22Rv1 (cell line): ENCODE results near the gene C2orf76.
"Not testable (repeated sequence)": the region's sequence is repeated elsewhere in the genome, so short reads cannot be mapped to it uniquely, and the experiment has no call there.

Experiments used
- H3K27ac ChIP-seq: fragments of 450-650 bp; 2 replicates; pipeline ENCODE4 v1.5.1; 2017
- ZFX ChIP-seq: fragments of 450-650 bp; IDR thresholded peaks from 2 replicates; pipeline ENCODE4 v1.6.1; 2017; ENCODE audit warnings: antibody characterized with exemption, borderline replicate concordance
- TF ChIP-seq, protein P1 (sequence below): fragments of 450-650 bp; IDR thresholded peaks from 2 replicates; pipeline ENCODE4 v1.5.1; 2017; ENCODE audit warnings: mild to moderate bottlenecking

The C2orf76 gene

DNA sequence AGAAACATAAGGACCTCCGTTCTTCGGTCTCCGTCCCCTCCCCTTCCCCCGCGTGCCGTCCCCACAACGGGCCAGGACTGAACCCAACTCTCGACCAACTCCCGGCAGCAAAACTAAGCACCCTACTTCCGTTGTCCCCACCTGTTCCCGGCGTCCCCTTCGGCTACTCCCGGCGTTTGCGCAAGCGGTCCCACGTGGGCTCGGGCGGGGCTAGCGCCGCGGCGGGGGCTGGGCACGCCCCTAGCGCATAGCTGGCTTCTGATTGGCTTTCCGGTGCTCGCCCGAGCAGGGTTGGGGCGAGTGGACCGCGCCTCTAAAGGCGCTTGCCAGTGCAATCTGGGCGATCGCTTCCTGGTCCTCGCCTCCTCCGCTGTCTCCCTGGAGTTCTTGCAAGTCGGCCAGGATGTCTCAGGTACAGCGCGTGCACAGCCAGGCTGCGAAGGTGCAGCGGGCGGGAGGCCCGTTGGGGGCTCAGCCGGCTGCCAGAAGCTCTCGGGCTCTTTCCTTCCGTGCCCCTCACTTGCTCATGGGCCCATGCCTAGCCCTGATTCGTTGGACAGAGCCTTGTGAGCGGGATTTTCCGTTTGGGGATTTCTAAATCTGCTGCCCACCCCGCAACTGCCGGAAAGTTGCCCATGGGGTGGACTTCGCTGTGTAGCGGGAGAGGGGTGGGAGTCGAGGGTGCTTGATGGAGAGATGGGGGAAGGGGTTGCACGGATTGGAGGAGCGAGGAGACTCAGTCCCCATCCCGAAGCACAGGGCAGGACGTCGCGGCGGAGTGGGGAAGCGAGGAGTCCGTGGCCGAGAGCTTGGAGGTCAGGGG, at the start of gene C2orf76, which contains the start of gene DBI:
Gene C2orf76 (minus strand): TSS at position 186 of the 823 bp plus-strand sequence. CDS start 26,875 bp downstream, outside the sequence.
Gene DBI (plus strand): TSS at position 329 of the 823 bp plus-strand sequence. CDS start 75 bp downstream, at position 404.
- H3K27ac ChIP-seq: peak within 1 kb of the TSS; percentile 84
- no peak for TF ChIP-seq ZFX
- TF ChIP-seq, protein P1, sequence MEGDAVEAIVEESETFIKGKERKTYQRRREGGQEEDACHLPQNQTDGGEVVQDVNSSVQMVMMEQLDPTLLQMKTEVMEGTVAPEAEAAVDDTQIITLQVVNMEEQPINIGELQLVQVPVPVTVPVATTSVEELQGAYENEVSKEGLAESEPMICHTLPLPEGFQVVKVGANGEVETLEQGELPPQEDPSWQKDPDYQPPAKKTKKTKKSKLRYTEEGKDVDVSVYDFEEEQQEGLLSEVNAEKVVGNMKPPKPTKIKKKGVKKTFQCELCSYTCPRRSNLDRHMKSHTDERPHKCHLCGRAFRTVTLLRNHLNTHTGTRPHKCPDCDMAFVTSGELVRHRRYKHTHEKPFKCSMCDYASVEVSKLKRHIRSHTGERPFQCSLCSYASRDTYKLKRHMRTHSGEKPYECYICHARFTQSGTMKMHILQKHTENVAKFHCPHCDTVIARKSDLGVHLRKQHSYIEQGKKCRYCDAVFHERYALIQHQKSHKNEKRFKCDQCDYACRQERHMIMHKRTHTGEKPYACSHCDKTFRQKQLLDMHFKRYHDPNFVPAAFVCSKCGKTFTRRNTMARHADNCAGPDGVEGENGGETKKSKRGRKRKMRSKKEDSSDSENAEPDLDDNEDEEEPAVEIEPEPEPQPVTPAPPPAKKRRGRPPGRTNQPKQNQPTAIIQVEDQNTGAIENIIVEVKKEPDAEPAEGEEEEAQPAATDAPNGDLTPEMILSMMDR: no peak

- no peak for TF ChIP-seq ZFX
- no peak overlapping the region for H3K27ac ChIP-seq
Observed at GRCh38 chr2:119415630-119416029, 49.0 kb upstream of the C2orf76 start.

GRCh38 chr2:119414894-119415293, 48.3 kb upstream of the C2orf76 start:
- no peak overlapping the region for H3K27ac ChIP-seq
- TF ChIP-seq, protein P1: no peak
- no peak for TF ChIP-seq ZFX

DNA sequence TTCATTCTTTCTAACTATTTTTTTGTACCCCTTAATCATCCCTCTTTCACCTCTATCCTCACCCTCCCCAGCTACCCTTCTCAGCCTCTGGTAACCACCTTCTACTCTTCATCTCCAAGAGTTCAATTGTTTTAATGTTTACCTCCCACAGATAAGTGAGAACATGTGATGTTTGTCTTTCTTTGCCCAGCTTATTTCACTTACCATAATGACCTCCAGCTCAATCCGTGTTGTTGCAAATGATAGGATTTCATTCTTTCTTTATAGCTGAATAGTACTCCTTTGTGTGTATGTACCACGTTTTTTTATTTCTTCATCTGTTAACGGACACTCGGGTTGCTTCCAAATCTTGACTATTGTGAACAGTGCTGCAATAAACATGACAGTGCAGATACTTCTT, 42.9 kb upstream of the C2orf76 start:
- no peak overlapping the region for H3K27ac ChIP-seq

GRCh38 chr2:119408221-119408619, 41.6 kb upstream of the C2orf76 start:
- H3K27ac ChIP-seq: no peak overlapping the region
- TF ChIP-seq, protein P1: no peak
- TF ChIP-seq ZFX: no peak

More for the DNA sequence above, 42.9 kb upstream of the C2orf76 start:
- TF ChIP-seq, protein P1: no peak
- TF ChIP-seq ZFX: no peak

DNA sequence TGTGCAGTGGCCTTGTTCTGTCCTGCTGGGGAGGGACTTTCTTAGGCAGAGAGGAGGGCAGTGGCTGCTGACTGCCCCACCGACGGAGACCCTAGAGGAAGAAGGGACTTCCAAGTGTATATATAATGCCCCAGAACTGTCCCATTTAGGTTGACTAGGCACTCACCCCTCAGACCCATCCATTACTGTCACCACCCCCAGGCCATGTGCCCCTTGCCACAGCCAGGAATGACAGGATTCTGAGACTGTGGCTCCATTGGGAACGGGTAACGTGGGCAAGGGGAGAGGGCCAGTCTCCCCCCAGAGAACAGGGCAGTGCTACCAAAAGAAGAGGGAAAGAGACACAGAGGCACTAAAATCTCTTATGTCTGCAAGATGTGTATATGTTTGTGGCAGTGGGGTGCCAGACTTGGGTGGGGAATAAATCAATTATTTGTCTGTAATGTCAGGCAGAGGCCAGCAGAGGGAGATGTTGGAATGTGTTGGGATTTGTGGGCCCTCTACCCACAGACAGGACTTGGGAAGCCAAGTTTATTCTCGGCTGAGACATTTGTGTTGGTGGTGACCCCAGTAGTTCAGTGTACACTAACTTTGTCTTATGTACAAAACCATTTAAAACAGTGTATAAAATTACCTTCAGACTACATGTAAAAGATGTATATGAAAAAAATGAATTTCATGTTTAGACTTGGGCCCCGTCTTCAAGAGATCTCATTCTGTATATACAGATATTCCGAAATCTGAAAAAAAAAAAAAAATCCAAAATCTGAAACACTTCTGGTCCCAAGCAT, 41.0 kb upstream of the C2orf76 start:
- no peak for TF ChIP-seq ZFX
- TF ChIP-seq, protein P1: peak; percentile 60
- H3K27ac ChIP-seq: no peak overlapping the region

GRCh38 chr2:119405151-119405550, 38.5 kb upstream of the C2orf76 start:
- no peak for TF ChIP-seq ZFX
- TF ChIP-seq, protein P1: no peak
- no peak overlapping the region for H3K27ac ChIP-seq

- H3K27ac ChIP-seq: not testable (repeated sequence)
Observed at GRCh38 chr2:119403618-119404017, 37.0 kb upstream of the C2orf76 start.
